ENCODE measurements around the gene TRIM72. TPM values are rescaled to one million over a fixed set of nuclear protein-coding genes. Genes with fewer than 3 reads are reported as not detected.

TRIM72 gene
- total and polyA plus RNA-seq, 2 of the 4 experiments (the other 2 are of a cell fraction): not detected

DNA sequence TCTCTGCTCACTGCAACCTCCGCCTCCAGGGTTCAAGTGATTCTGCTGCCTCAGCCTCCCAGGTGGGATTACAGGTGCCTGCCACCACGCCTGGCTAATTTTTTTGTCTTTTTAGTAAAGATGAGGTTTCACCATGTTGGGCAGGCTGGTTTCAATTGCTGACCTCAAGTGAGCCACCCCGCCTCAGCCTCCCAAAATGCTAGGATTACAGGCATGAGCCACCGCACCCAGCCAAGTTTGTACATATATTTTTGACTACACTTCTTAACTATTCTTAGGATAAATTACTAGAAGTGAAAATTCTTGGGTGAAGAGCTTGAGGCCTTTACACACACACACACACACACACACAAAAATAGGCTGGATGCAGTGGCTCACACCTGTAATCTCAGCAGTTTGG is 44.4 kb downstream of the TRIM72 start:
- H3K4me3 ChIP-seq (ENCODE audit: insufficient read depth, low read depth, low read length): no peak overlapping the region
- ATAC-seq (ENCODE audit: low read depth) (no peak), DNase-seq (no peak)
- no peak overlapping the region for H3K4me2 ChIP-seq (ENCODE audit: low read depth, low read length)
- WGBS, 2 experiments (ENCODE audit: extremely low coverage in 2 of 2, insufficient read length in 1 of 2): no CpG with 5 or more reads among the region's 4 CpGs
- no peaks in the 10 kb centered on the region for H4K20me1 ChIP-seq (ENCODE audit: insufficient read depth, low read length)
- no peaks in the 10 kb centered on the region for H3K79me1 ChIP-seq (ENCODE audit: low read depth in 1 of 2, low read length in 2 of 2)
- H3K36me3 ChIP-seq (ENCODE audit: control insufficient read depth, insufficient read depth, low read length): no peaks in the 10 kb centered on the region
- dilution Hi-C loops (cut with HindIII; ENCODE audit: low sequenced_read_pairs, unreplicated experiment): no loop called here
- in situ Hi-C loops (cut with MboI; ENCODE audit: low sequenced_read_pairs): no loop called here
- H4K8ac ChIP-seq (ENCODE audit: low read depth in 2 of 2, low read length in 2 of 2): no peak overlapping the region
- H4K91ac ChIP-seq (ENCODE audit: insufficient read depth, low read depth, low read length): no peak overlapping the region
- H3K27ac ChIP-seq (ENCODE audit: insufficient read depth, low read length): no peak overlapping the region
- no peak overlapping the region for H3K9ac ChIP-seq (ENCODE audit: low read depth, low read length)
- no peaks in the 10 kb centered on the region for H3K4me1 ChIP-seq (ENCODE audit: control insufficient read depth, insufficient read depth, low read length)
- no peak overlapping the region for H4K5ac ChIP-seq (ENCODE audit: low read depth, low read length)
- H2BK15ac ChIP-seq (ENCODE audit: low read depth, low read length): no peak overlapping the region
- no peaks in the 10 kb centered on the region for H3K9me3 ChIP-seq (ENCODE audit: control insufficient read depth, insufficient read depth, low read length)
- no peak overlapping the region for H2BK120ac ChIP-seq (ENCODE audit: low read depth, low read length)
- no peak overlapping the region for H2AFZ ChIP-seq (replicated peaks; ENCODE audit: low read length, poor library complexity)
- H3K18ac ChIP-seq (ENCODE audit: low read depth, low read length): no peak overlapping the region
- H3K14ac ChIP-seq (replicated peaks; ENCODE audit: low read depth, low read length): no peak overlapping the region
- CTCF ChIA-PET: no interaction called here
- H3K23ac ChIP-seq (ENCODE audit: low read depth, low read length): no peak overlapping the region
- BruUV-seq (replicated peaks): no TSS peak
- H3K9me1 ChIP-seq (ENCODE audit: insufficient read depth, low read length): no peaks in the 10 kb centered on the region; the same call in 1 of the 2 replicates
- no peak overlapping the region for H2AK9ac ChIP-seq (replicated peaks; ENCODE audit: low read depth, low read length, poor library complexity)
- no peak overlapping the region for H3K56ac ChIP-seq (ENCODE audit: extremely low read depth, insufficient read depth, low read length)
- H2AK5ac ChIP-seq (ENCODE audit: low read depth, low read length): no peak overlapping the region
- H3K4ac ChIP-seq (ENCODE audit: low read depth, low read length): no peak overlapping the region
- intact Hi-C loops (cut with micrococcal nuclease): no loop called here
- TF ChIP-seq, protein P1, sequence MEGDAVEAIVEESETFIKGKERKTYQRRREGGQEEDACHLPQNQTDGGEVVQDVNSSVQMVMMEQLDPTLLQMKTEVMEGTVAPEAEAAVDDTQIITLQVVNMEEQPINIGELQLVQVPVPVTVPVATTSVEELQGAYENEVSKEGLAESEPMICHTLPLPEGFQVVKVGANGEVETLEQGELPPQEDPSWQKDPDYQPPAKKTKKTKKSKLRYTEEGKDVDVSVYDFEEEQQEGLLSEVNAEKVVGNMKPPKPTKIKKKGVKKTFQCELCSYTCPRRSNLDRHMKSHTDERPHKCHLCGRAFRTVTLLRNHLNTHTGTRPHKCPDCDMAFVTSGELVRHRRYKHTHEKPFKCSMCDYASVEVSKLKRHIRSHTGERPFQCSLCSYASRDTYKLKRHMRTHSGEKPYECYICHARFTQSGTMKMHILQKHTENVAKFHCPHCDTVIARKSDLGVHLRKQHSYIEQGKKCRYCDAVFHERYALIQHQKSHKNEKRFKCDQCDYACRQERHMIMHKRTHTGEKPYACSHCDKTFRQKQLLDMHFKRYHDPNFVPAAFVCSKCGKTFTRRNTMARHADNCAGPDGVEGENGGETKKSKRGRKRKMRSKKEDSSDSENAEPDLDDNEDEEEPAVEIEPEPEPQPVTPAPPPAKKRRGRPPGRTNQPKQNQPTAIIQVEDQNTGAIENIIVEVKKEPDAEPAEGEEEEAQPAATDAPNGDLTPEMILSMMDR (conservative IDR thresholded peaks at IDR 0.05; ENCODE audit: low read depth, low read length): no peak
- H2BK20ac ChIP-seq (ENCODE audit: low read depth, low read length): no peak overlapping the region
- POLR2A ChIA-PET (ENCODE audit: unreplicated experiment): no interaction called here
- no peak overlapping the region for H2BK5ac ChIP-seq (ENCODE audit: low read depth, low read length, poor library complexity, severe bottlenecking)
- peaks cover 3% of the 10 kb centered on the region for H3K27me3 ChIP-seq (ENCODE audit: control insufficient read depth, insufficient read depth, low read length)
